RKO (cell line): Measurements from ENCODE around the gene RAPGEF1.

ENCODE experiments used
- DNase-seq: peaks from one replicate; pipeline ENCODE4 v3.0.0-alpha.2; 2016; ENCODE audit warnings: low spot score

RAPGEF1 gene

GRCh38 chr9:131605770-131606590 lies 133.9 kb downstream of the RAPGEF1 start:
- no peak for DNase-seq

GRCh38 chr9:131603711-131604439 lies 136.0 kb downstream of the RAPGEF1 start:
- DNase-seq: no peak

- no peak for DNase-seq
These were observed 136.7 kb downstream of the RAPGEF1 start for GRCh38 chr9:131603199-131603598.

GRCh38 chr9:131601683-131602181 lies 138.1 kb downstream of the RAPGEF1 start:
- no peak for DNase-seq

GRCh38 chr9:131598121-131598520 lies 141.8 kb downstream of the RAPGEF1 start:
- no peak for DNase-seq

GRCh38 chr9:131597246-131597645 lies 142.6 kb downstream of the RAPGEF1 start:
- no peak for DNase-seq

GRCh38 chr9:131596430-131596743 lies 143.5 kb downstream of the RAPGEF1 start:
- no peak for DNase-seq

GRCh38 chr9:131595696-131596429 lies 144.0 kb downstream of the RAPGEF1 start:
- DNase-seq: no peak

- DNase-seq: no peak
These were observed 144.8 kb downstream of the RAPGEF1 start for GRCh38 chr9:131594906-131595665.

GRCh38 chr9:131593936-131594665 lies 145.8 kb downstream of the RAPGEF1 start:
- DNase-seq: no peak

- DNase-seq: no peak
These were observed 146.6 kb downstream of the RAPGEF1 start for GRCh38 chr9:131593091-131593820.

- no peak for DNase-seq
These were observed 148.0 kb downstream of the RAPGEF1 start for GRCh38 chr9:131591845-131592208.

- peak; percentile 78 for DNase-seq
These were observed 148.7 kb downstream of the RAPGEF1 start for GRCh38 chr9:131590907-131591844.

GRCh38 chr9:131590449-131590848 lies 149.4 kb downstream of the RAPGEF1 start:
- DNase-seq: no peak

- DNase-seq: no peak
These were observed 149.9 kb downstream of the RAPGEF1 start for GRCh38 chr9:131589993-131590392.

- no peak for DNase-seq
These were observed 150.7 kb downstream of the RAPGEF1 start for GRCh38 chr9:131589124-131589711.

- DNase-seq: no peak
These were observed 151.5 kb downstream of the RAPGEF1 start for GRCh38 chr9:131588396-131588795.

GRCh38 chr9:131587906-131588305 lies 152.0 kb downstream of the RAPGEF1 start:
- no peak for DNase-seq

GRCh38 chr9:131587331-131587730 lies 152.5 kb downstream of the RAPGEF1 start:
- no peak for DNase-seq
